GM18498 (cell line): ENCODE measurements around the gene TMEM115.
A peak's percentile ranks its signal among the peaks of the same experiment; 100 is the strongest.

Experiments used
- ATAC-seq: cut with Tn5 transposase; IDR thresholded peaks from one replicate; pipeline ENCODE4 v1.9.1; 2021; ENCODE audit warnings: mild to moderate bottlenecking, moderate library complexity; ENCODE audit not compliant: unreplicated experiment

Gene TMEM115, protein sequence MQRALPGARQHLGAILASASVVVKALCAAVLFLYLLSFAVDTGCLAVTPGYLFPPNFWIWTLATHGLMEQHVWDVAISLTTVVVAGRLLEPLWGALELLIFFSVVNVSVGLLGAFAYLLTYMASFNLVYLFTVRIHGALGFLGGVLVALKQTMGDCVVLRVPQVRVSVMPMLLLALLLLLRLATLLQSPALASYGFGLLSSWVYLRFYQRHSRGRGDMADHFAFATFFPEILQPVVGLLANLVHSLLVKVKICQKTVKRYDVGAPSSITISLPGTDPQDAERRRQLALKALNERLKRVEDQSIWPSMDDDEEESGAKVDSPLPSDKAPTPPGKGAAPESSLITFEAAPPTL

GRCh38 chr3:50358911-50359759, at the start of gene TMEM115:
TMEM115 (minus strand) TSS chr3:50359521; CDS start chr3:50359063, 458 bp downstream.
- ATAC-seq: peak; percentile 98

GRCh38 chr3:50408443-50408944, 49.2 kb upstream of the TMEM115 start:
- no peak for ATAC-seq

DNA sequence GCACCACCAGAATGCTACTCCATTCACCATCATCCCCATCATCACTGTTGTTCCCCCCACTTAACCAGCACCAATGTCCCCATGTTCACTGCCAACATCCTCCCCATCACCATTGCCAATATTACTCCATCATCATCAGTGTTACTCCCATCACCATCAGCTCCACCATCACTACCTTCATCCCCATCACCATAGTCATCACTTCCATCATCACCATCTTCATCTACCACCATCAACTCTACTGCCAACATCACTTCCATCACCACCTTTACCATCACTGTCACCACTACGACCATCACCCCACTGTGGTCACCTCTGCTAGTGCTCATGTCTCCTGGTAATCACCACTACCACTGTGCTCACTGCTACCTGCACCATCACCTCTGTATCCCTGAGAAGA, 47.2 kb upstream of the TMEM115 start:
- no peak for ATAC-seq

GRCh38 chr3:50405249-50405648, 45.9 kb upstream of the TMEM115 start:
- no peak for ATAC-seq

DNA sequence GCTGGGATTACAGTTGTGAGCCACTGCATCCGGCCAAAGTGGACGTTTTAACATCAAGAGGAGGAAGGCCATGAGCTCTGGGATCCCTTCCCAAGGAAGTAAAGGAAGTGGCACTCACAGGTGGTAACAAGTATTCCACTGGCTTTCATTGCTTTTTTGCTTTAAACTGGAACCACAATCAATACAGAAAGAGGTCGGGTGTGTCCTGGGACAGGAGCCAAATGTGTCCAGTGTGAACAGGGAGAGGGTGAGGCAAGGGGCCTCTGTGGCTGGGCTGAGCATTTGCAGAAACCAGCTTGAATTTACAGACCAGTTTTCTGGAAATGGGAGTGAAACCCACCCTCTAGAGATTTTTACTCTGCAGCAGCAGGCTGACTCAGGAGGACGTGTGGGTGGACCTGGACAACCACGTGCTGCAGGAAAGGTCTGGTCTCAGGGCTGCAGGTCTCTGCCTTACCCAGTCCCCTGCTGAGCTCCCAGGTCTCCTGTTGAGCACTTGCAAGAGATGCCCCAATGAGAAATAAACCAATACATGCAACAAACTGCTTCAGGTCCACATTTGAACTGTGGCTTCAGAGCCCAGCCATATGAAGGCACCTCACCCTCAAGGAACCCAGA, 42.8 kb upstream of the TMEM115 start:
- ATAC-seq: no peak

DNA sequence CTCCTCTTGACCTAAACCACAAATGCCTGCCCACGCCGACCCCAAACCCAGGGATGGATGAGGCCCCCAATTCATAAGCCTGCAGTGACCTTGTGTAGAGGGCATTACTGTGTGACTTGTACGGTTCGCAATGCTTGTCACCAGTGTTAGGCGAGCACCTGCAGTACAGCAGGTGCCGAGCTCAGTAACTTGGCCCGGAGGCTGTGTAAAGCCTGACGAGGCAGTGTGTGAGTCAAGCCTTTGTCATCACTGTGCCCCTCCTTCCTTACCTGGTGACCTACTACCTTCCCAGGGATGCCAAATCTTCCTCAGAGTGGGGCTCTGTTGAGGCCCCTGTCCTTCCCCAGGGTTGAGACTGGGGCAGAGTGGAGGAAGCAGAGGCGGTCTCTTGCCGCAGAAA, 37.2 kb upstream of the TMEM115 start:
- no peak for ATAC-seq

GRCh38 chr3:50395070-50395860, 35.9 kb upstream of the TMEM115 start:
- no peak for ATAC-seq

DNA sequence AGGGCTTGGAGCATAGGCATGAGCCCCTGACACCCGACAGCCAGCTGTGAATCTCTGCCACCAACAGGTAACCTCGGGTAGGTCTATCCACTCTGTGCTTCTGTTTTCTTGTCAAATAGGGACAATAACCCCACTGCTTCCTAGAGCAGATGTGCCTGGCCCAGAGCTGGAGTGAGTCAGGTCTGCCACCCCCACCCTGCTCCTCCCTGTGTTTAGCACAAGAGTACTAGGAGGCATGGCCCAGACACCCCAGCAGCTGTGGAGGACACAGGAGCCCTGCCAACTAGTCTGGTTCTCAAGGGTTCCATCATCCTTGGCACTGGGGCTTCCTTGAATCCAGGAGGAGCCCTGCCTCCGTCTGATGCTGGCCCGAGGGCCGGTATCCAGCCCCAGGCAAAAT, 33.7 kb upstream of the TMEM115 start:
- no peak for ATAC-seq

- no peak for ATAC-seq
Measured at GRCh38 chr3:50392101-50392715, 32.9 kb upstream of the TMEM115 start.

- ATAC-seq: no peak
Measured at GRCh38 chr3:50390508-50391224, 31.3 kb upstream of the TMEM115 start.

- no peak for ATAC-seq
Measured at GRCh38 chr3:50389414-50389767, 30.1 kb upstream of the TMEM115 start.

- no peak for ATAC-seq
Measured at GRCh38 chr3:50388720-50389413, 29.5 kb upstream of the TMEM115 start.

DNA sequence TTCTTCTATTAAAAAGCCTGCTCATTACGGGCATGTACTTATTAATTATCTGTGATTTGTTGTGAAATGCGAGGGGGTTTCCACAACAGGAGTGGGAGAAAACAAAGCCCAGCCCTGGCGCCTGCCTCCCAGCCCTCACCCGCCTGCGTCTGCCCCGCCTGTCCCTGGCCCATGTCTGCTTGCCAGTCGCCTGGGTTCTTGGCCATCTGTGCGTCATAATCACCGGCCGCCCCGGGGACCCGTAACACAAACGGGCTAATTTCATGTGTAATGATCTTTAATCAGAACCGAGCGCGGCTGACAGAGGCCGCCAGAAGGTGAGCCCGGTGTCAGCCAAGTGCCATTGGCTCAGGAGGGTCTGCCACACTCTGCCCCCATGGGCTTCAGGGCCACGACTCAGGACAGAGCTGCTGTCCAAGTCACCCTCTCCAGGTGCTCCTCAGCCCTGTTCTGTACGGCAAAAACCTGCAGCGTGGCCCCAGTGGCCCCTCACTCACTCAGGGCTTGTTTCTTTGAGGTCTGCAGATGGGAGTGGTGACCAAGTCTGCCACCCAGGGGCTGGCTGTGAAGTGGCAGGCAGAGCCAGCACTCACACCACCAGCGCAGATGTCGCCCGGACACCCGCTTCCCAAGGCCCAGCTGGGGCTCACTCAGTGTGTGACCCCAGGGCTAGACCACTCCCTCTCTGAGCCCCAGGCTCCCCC, 28.8 kb upstream of the TMEM115 start:
- no peak for ATAC-seq

GRCh38 chr3:50385754-50386153, 26.4 kb upstream of the TMEM115 start:
- no peak for ATAC-seq

GRCh38 chr3:50383750-50384149, 24.4 kb upstream of the TMEM115 start:
- ATAC-seq: no peak

- ATAC-seq: no peak
Measured at GRCh38 chr3:50382722-50383121, 23.4 kb upstream of the TMEM115 start.

GRCh38 chr3:50381383-50381782, 22.1 kb upstream of the TMEM115 start:
- ATAC-seq: no peak

DNA sequence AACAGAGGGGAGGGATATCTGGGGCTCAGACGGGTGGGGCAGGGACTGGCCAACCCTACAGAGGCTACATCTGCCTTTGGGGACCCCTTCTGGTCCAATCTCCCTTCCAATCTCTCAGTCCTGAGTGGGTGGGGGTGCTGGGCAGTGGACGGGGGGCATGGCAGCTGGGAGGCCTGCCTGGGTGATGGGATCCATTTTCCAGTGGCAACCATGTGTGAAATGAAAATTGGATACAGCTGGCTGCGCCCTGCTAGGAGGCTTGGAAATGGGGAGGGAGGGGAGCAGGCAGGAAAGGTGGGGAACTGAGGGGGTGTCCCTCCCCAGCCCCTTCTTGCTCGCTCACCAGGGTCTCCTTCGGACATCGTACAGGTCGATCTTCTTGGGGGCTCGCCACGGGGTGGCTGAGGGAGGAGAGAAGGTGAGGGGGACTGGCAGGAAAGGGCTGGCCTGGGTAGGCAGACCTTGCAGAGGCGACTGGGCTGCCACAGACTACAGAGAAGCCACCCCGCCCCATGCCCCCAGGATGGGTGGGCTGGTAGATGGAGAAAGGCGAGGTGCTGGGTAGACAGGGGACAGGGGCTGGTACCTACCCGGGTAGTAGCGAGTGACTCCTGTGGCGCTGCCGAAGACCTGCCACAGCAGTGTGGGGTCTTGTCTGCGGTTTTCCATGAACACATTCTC, 21.2 kb upstream of the TMEM115 start:
- no peak for ATAC-seq
